Umbilical cord (tissue), 2 donors: ENCODE results near the gene TRAF2. TPM values are rescaled to one million over a fixed set of nuclear protein-coding genes. Genes with fewer than 3 reads are reported as not detected.

Source experiments
- DNase-seq: peaks from one replicate; pipeline ENCODE4 v3.0.0-alpha.2; 2015; ENCODE audit warnings: low spot score
- total RNA-seq: library from RNA; depleted of rRNA; stranded (reverse); fragments of >200 nt; gene quantifications from one replicate; pipeline ENCODE4 v1.2.3, GENCODE V29; 2014; ENCODE audit warnings: low replicate concordance; ENCODE audit not compliant: insufficient read depth

TRAF2 gene
- total RNA-seq, 1 donor from 2014 or later, result 5.1 TPM

GRCh38 chr9:136961279-136962065 is 75.2 kb downstream of the TRAF2 start:
- DNase-seq, result no peak

- DNase-seq, result no peak
Measured at GRCh38 chr9:136962163-136962562, 75.8 kb downstream of the TRAF2 start.

GRCh38 chr9:136962701-136963248 is 76.5 kb downstream of the TRAF2 start:
- no peak for DNase-seq

GRCh38 chr9:136963341-136963740 is 77.0 kb downstream of the TRAF2 start:
- DNase-seq, result no peak

- no peak for DNase-seq
Measured at GRCh38 chr9:136963751-136964150, 77.4 kb downstream of the TRAF2 start.

GRCh38 chr9:136964171-136964689 is 77.9 kb downstream of the TRAF2 start:
- no peak for DNase-seq

- no peak for DNase-seq
Measured at GRCh38 chr9:136964833-136965422, 78.6 kb downstream of the TRAF2 start.

GRCh38 chr9:136965771-136966484 is 79.6 kb downstream of the TRAF2 start:
- no peak for DNase-seq

GRCh38 chr9:136968333-136969127 is 82.2 kb downstream of the TRAF2 start:
- DNase-seq, result no peak

GRCh38 chr9:136969150-136969549 is 82.8 kb downstream of the TRAF2 start:
- no peak for DNase-seq

- no peak for DNase-seq
Measured at GRCh38 chr9:136969774-136970173, 83.5 kb downstream of the TRAF2 start.

GRCh38 chr9:136970361-136970760 is 84.0 kb downstream of the TRAF2 start:
- DNase-seq, result no peak

GRCh38 chr9:136971746-136972145 is 85.4 kb downstream of the TRAF2 start:
- no peak for DNase-seq

GRCh38 chr9:136972335-136972734 is 86.0 kb downstream of the TRAF2 start:
- no peak for DNase-seq

GRCh38 chr9:136972743-136973142 is 86.4 kb downstream of the TRAF2 start:
- DNase-seq, result no peak

GRCh38 chr9:136973618-136974617 is 87.6 kb downstream of the TRAF2 start:
- no peak for DNase-seq

GRCh38 chr9:136974817-136975535 is 88.7 kb downstream of the TRAF2 start:
- DNase-seq, result no peak

- DNase-seq, result no peak
Measured at GRCh38 chr9:136975644-136976043, 89.3 kb downstream of the TRAF2 start.
